Placental pericyte (primary cell): Measurements from ENCODE around the gene TWF1. TPM values are rescaled to one million over a fixed set of nuclear protein-coding genes. Genes with fewer than 3 reads are reported as not detected.

Experiments used
- total RNA-seq: library from RNA; depleted of rRNA; stranded (reverse); fragments of >200 nt; gene quantifications from 2 replicates; pipeline ENCODE4 v1.2.3, GENCODE V29; 2012

The TWF1 gene
- 90.4 and 223 TPM in 2 replicates for total RNA-seq

GRCh38 chr12:43805860-43806736, at the start of gene TWF1:
TSS of gene TWF1 (minus strand) at chr12:43806317. CDS start at chr12:43806245, 72 bp downstream.

GRCh38 chr12:43835656-43836474, 29.7 kb upstream of the TWF1 start, which contains the start of gene TMEM117:
TSS of gene TMEM117 (plus strand) at chr12:43836081.

GRCh38 chr12:43758728-43759563, 47.2 kb downstream of the TWF1 start, which contains the start of the genes IRAK4 and PUS7L:
TSS of gene IRAK4 (plus strand) at chr12:43758951. CDS start at chr12:43768112, 9,161 bp downstream.
TSS of gene PUS7L (minus strand) at chr12:43758790. CDS start at chr12:43755245, 3,545 bp downstream.

Other genes starting within 250 kb of the TWF1 start
- 15.8 and 33.8 TPM in 2 replicates for gene PUS7L, start 47.5 kb downstream of the TWF1 start, total RNA-seq
- gene IRAK4, start 47.4 kb downstream of the TWF1 start, total RNA-seq = 15.3 and 24.8 TPM in 2 replicates
- 5.7 and 10.5 TPM in 2 replicates for gene TMEM117, start 29.8 kb upstream of the TWF1 start, total RNA-seq